Body of pancreas (tissue), 4 donors: ENCODE data around the gene FOXC1. TPM values are rescaled to one million over a fixed set of nuclear protein-coding genes. Genes with fewer than 3 reads are reported as not detected.

ENCODE experiments used
- ATAC-seq: fragments of 150-250 bp; one replicate; pipeline ENCODE4 v1.9.1; 2016
- DNase-seq, 4 donors: peaks; one replicate each; pipeline ENCODE4 v3.0.0-alpha.2; 2019
- H3K27ac ChIP-seq, 4 donors: fragments of 200-600 bp; sonication (generic); 1 replicate in 3 of 4; 2 replicates in 1 of 4; pipeline versions ENCODE4 v1.5.1 to v1.6.1; 2016 to 2019; ENCODE audit warnings: mild to moderate bottlenecking in 1 of 4, mixed read lengths in 1 of 4, moderate library complexity in 1 of 4
- H3K27me3 ChIP-seq, 2 donors: fragments of 200-600 bp; sonication (generic); one replicate each; pipeline ENCODE4 v1.6.0; 2016; ENCODE audit warnings: mild to moderate bottlenecking in 1 of 2
- H3K36me3 ChIP-seq, 2 donors: fragments of 200-600 bp; sonication (generic); replicated peaks in 1 of 2; 2 replicates each; pipeline ENCODE4 v1.5.1; 2016; ENCODE audit warnings: low read depth in 2 of 2; ENCODE audit not compliant: insufficient read depth in 1 of 2
- H3K4me1 ChIP-seq: fragments of 200-600 bp; sonication (generic); one replicate; pipeline ENCODE4 v1.6.0; 2016
- H3K4me3 ChIP-seq, 2 donors: fragments of 200-600 bp; sonication (generic); 1 replicate in 1 of 2; 2 replicates in 1 of 2; pipeline ENCODE4 v1.5.1; 2016 to 2019
- H3K9me3 ChIP-seq, 3 donors: fragments of 200-600 bp; sonication (generic); 1 replicate in 2 of 3; 2 replicates in 1 of 3; pipeline ENCODE4 v1.5.1; 2016
- POLR2A ChIP-seq, 3 donors: fragments of 450-650 bp; IDR thresholded peaks; one replicate each; pipeline ENCODE4 v1.6.1; 2016; ENCODE audit warnings: antibody characterized with exemption in 3 of 3, mild to moderate bottlenecking in 2 of 3
- WGBS, 2 donors: methylation state at CpG; one replicate each; pipeline ENCODE4 v1.1.5; 2017; 5-methylcytosine and 5-hydroxymethylcytosine counted together
- intact Hi-C: fragments of 100-400 bp; cut with DNase I; formaldehyde crosslinking; loops from one replicate; pipeline ENCODE4 v1.15.1; 2023
- total RNA-seq, 2 donors: library from RNA; depleted of rRNA; stranded (reverse); fragments of >200 nt; gene quantifications; one replicate each; pipeline ENCODE4 v1.1.0, GENCODE V29; 2016
- TF ChIP-seq, protein P1 (sequence below), 7 experiments: fragments of 450-650 bp in 4 of 7; fragments of 200-600 bp in 3 of 7; sonication (generic) in 3 of 7; IDR thresholded peaks; one replicate each; pipeline ENCODE4 v1.5.1; 2016 to 2019; ENCODE audit warnings: antibody characterized with exemption in 7 of 7

FOXC1 gene
- total RNA-seq, 2 donors from 2014 or later, result 2.0 to 3.6 TPM

DNA sequence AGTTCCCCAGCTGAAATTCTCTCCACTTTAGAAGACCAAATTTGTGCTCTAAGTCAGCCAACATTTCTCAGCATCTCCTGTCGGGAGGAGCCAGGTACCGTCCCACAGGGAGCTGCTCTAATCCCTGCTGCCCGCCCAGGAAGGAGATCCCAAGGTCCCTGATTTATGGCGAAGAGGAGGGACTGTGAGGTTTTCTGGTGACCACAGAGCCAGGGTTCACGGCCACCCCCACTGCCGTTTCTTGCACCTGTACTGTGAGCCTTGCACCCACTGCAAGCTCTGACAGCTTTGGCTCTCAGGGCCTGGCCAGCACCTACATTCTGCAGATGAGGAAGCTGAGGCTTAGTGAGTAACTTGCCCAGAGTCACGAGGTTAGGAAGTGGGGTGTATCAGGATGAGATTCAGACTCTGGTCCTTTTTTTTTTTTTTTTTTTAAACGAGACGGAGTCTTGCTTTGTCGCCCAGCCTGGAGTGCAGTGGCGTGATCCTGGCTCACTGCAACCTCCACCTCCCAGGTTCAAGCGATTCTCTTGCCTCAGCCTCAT lies 34.9 kb downstream of the FOXC1 start:
- Histone ChIP-seq H3K4me3 (no peak overlapping the region), H3K27ac (no peak overlapping the region), H3K27me3 (no peaks in the 10 kb centered on the region), H3K4me1 (peaks cover 14% of the 10 kb centered on the region), H3K36me3 (no peaks in the 10 kb centered on the region), H3K9me3 (no peaks in the 10 kb centered on the region)
- WGBS, 2 donors, result 89 to 93% methylated on average over 12 of the region's 12 CpGs
- TF ChIP-seq, protein P1, sequence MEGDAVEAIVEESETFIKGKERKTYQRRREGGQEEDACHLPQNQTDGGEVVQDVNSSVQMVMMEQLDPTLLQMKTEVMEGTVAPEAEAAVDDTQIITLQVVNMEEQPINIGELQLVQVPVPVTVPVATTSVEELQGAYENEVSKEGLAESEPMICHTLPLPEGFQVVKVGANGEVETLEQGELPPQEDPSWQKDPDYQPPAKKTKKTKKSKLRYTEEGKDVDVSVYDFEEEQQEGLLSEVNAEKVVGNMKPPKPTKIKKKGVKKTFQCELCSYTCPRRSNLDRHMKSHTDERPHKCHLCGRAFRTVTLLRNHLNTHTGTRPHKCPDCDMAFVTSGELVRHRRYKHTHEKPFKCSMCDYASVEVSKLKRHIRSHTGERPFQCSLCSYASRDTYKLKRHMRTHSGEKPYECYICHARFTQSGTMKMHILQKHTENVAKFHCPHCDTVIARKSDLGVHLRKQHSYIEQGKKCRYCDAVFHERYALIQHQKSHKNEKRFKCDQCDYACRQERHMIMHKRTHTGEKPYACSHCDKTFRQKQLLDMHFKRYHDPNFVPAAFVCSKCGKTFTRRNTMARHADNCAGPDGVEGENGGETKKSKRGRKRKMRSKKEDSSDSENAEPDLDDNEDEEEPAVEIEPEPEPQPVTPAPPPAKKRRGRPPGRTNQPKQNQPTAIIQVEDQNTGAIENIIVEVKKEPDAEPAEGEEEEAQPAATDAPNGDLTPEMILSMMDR (IDR thresholded peaks at IDR 0.05), result no peak
- TF ChIP-seq POLR2A (IDR thresholded peaks at IDR 0.05), result no peak
- ATAC-seq (no peak), DNase-seq (no peak)
- intact Hi-C loops, result no loop called here

DNA sequence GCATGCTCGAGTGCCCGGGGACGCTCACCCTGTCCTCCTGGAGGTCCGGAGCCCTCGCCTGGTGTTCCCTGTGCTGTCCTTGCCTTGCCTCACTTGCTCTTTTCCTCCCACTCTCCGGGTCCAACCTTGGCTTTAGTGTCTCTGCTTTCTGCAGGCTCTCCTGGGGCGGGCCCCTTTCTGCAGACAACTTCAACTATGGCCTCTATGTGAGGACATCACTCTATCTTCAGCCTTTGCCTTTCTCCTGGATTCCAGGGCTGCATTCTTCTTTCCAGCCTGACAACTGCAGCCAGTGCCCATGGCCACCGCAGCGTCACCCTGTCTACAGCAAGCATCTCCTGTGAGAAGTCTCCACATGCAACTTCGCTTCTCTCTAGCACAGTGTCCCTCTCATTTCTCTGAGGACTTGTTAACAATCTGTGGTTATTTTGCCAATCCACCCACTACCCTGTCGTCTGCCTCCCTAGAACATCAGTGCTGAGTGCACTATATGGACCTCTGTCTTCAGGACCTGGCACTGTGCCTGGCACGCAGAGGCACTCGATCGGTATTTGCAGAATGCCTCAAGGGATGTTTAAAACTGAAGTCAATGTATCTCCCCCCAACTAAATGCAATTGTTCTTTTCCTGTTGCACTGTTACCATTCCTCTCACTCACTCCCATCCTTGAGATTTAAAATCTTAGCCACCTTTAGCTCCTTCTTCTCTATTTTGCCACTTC lies 35.9 kb downstream of the FOXC1 start:
- TF ChIP-seq POLR2A (IDR thresholded peaks at IDR 0.05), result no peak
- TF ChIP-seq, protein P1 (IDR thresholded peaks at IDR 0.05), result no peak
- intact Hi-C loops, result no loop called here

DNA sequence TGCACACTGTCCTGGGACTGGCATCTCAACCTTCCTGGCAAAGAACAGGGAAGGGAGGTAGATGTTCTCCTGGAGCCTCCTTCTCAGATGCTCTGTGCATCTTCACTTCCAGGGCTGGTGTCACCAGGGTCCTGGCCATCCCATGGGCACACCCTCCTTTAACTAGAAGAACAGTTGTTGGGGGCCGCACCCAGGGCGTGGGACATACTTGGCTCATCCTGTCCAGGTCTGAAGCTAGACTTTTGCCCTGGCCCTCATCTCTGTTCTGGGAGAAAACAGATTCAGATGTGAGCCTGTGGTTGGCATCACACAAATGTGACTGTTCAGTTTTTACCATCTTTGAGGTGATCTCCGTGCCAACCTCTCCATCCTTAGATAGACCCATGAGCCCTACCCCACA lies 41.6 kb downstream of the FOXC1 start:
- WGBS, 2 donors, result 93 to 100% methylated on average over 3 of the region's 3 CpGs
- DNase-seq, result no peak
- Histone ChIP-seq H3K4me1 (no peaks in the 10 kb centered on the region), H3K27ac (no peak overlapping the region), H3K9me3 (no peaks in the 10 kb centered on the region), H3K36me3 (no peaks in the 10 kb centered on the region), H3K27me3 (no peaks in the 10 kb centered on the region), H3K4me3 (no peak overlapping the region)
- intact Hi-C loops, result no loop called here
- no peak for ATAC-seq
- TF ChIP-seq, protein P1 (IDR thresholded peaks at IDR 0.05), result no peak
- no peak for TF ChIP-seq POLR2A (IDR thresholded peaks at IDR 0.05)

More for the DNA sequence above, 35.9 kb downstream of the FOXC1 start:
- no peaks in the 10 kb centered on the region for H3K9me3 ChIP-seq
- DNase-seq (no peak), ATAC-seq (no peak)
- no peak overlapping the region for H3K4me3 ChIP-seq
- H3K27me3 ChIP-seq, result no peaks in the 10 kb centered on the region
- peaks cover 13% of the 10 kb centered on the region for H3K4me1 ChIP-seq
- H3K27ac ChIP-seq, result no peak overlapping the region
- 96% methylated on average over 14 of the region's 14 CpGs for WGBS, 2 donors
- H3K36me3 ChIP-seq, result no peaks in the 10 kb centered on the region

DNA sequence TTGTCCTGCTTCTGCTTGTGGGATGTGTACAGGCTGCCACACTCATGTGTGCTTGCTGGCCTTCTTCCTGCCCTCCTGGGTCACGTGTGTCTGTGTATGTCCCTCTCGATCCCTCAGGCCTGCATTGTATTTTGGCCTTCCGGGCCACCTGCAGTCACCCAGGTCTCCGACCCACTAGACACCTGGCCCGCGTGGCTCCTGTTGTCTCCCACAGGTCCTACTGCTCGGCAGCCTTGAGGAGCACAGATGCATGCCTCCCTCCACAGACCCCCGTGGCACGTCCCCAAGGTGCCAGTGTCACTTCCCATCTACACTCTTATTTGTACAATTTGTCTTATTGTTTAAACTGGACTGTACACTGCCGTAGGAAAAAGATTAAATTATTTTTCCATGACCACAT lies 43.1 kb downstream of the FOXC1 start:
- TF ChIP-seq POLR2A (IDR thresholded peaks at IDR 0.05), result no peak
- TF ChIP-seq, protein P1 (IDR thresholded peaks at IDR 0.05), result no peak
- no peak overlapping the region for H3K27ac ChIP-seq
- DNase-seq, result no peak
- no peaks in the 10 kb centered on the region for H3K27me3 ChIP-seq
- H3K36me3 ChIP-seq, result no peaks in the 10 kb centered on the region
- intact Hi-C loops, result no loop called here
- WGBS, 2 donors, result 91 to 93% methylated on average over 10 of the region's 10 CpGs
- no peaks in the 10 kb centered on the region for H3K9me3 ChIP-seq
- no peak overlapping the region for H3K4me3 ChIP-seq
- H3K4me1 ChIP-seq, result no peaks in the 10 kb centered on the region
- no peak for ATAC-seq

DNA sequence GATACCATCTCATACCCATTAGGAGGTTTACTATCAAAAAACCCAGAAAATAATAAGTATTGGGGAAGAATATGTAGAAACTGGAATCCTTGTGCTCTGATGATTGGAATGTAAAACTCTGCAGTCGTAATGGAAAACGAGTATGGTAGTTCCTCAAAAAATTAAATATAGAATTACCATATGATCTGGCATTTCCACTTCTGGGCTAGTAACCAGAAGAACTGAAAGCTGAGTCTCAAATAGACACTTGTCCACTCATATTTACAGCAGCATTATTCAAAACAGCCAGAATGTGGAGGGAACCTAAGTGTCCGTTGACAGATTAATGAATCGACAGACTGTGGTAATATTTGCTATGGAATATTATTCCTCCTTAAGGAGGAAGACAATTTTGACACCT lies 44.3 kb downstream of the FOXC1 start:
- intact Hi-C loops, result no loop called here
- TF ChIP-seq, protein P1 (IDR thresholded peaks at IDR 0.05), result no peak
- no peak for TF ChIP-seq POLR2A (IDR thresholded peaks at IDR 0.05)

More for the DNA sequence above, 44.3 kb downstream of the FOXC1 start:
- ATAC-seq, result no peak
- Histone ChIP-seq H3K9me3 (no peaks in the 10 kb centered on the region), H3K27ac (no peak overlapping the region), H3K27me3 (no peaks in the 10 kb centered on the region), H3K36me3 (no peaks in the 10 kb centered on the region), H3K4me3 (no peak overlapping the region), H3K4me1 (no peaks in the 10 kb centered on the region)
- WGBS, 2 donors, result 78 to 81% methylated on average over 4 of the region's 4 CpGs
- DNase-seq, result no peak
